OCI-LY3 (cell line): ENCODE data around the gene PRRC2C.

ENCODE experiments used
- H2AFZ ChIP-seq: fragments of 200-600, 300-600 bp; shearing (Covaris generic); 2 replicates; pipeline ENCODE4 v1.6.0; 2014; ENCODE audit warnings: antibody characterized with exemption, low read depth, low read length
- H3K27ac ChIP-seq: fragments of 200-600, 300-600 bp; sonication (generic); 2 replicates; pipeline ENCODE4 v1.5.1; 2014; ENCODE audit warnings: mild to moderate bottlenecking, low read length, moderate library complexity, mixed read lengths
- H3K27me3 ChIP-seq: fragments of 200-600, 300-600 bp; sonication (generic); 2 replicates; pipeline ENCODE4 v1.6.1; 2014; ENCODE audit warnings: low read depth, low read length, mixed read lengths
- H3K36me3 ChIP-seq: fragments of 200-600, 300-600 bp; sonication (generic); replicated peaks from 2 replicates; pipeline ENCODE3; 2014; ENCODE audit warnings: low read depth, low read length, mixed read lengths
- H3K4me1 ChIP-seq: fragments of 300-600, 200-600 bp; sonication (generic); 2 replicates; pipeline ENCODE4 v1.6.1; 2014; ENCODE audit warnings: low read length, mixed read lengths
- H3K4me2 ChIP-seq: fragments of 200-600, 300-600 bp; sonication (generic); 2 replicates; pipeline ENCODE4 v1.6.1; 2014; ENCODE audit warnings: low read length, mixed read lengths
- H3K4me3 ChIP-seq: fragments of 300-600, 200-600 bp; sonication (generic); 2 replicates; pipeline ENCODE4 v1.5.1; 2014; ENCODE audit warnings: antibody characterized with exemption, mild to moderate bottlenecking, low read length, moderate library complexity
- H3K79me2 ChIP-seq: fragments of 300-600, 200-600 bp; shearing (Covaris generic); 2 replicates; pipeline ENCODE4 v1.6.1; 2014; ENCODE audit warnings: mild to moderate bottlenecking, low read length, mixed read lengths
- H3K9ac ChIP-seq: fragments of 300-600, 200-600 bp; shearing (Covaris generic); 2 replicates; pipeline ENCODE4 v1.6.0; 2014; ENCODE audit warnings: mild to moderate bottlenecking, low read length, moderate library complexity
- H3K9me3 ChIP-seq: fragments of 200-600, 300-600 bp; shearing (Covaris generic); 2 replicates; pipeline ENCODE4 v1.6.1; 2014; ENCODE audit warnings: low read length, mixed read lengths; ENCODE audit not compliant: insufficient read depth
- H4K20me1 ChIP-seq: fragments of 200-600, 300-600 bp; sonication (generic); 2 replicates; pipeline ENCODE4 v1.6.1; 2016; ENCODE audit warnings: low read length, mixed read lengths; ENCODE audit not compliant: insufficient read depth
- CTCF ChIP-seq: fragments of 200-600, 300-600 bp; sonication (generic); IDR thresholded peaks from 2 replicates; pipeline ENCODE4 v1.5.1; 2014; ENCODE audit warnings: antibody characterized with exemption, low read length, low read depth
- EZH2phosphoT487 ChIP-seq: fragments of 200-600 bp; shearing (Covaris generic); IDR thresholded peaks from 2 replicates; pipeline ENCODE4 v1.6.1; 2018; ENCODE audit warnings: antibody characterized with exemption, mixed run types, low read depth

The PRRC2C gene

DNA sequence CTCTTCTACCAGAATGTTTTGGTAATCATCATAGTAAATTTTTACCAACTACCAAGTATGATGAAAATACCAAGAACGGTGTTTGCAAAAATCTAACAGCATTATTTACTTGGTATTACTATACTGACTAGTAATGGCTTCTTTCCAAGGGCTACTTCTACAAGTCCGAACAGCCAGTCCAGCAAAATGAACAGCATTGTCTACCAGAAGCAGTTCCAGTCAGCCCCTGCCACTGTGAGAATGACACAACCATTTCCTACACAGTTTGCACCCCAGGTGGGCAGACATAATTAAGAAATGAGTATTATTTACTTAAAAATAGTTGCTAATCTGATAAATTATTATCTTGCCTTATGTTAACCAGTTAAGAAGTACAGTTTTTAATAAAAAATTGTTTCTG is 102.9 kb downstream of the PRRC2C start:
- H4K20me1 ChIP-seq, result no peaks in the 10 kb centered on the region
- TF ChIP-seq EZH2phosphoT487 (no peak), CTCF (no peak)
- H3K9me3 ChIP-seq, result no peaks in the 10 kb centered on the region
- H3K9ac ChIP-seq, result no peak overlapping the region
- H3K27ac ChIP-seq, result no peak overlapping the region
- H3K79me2 ChIP-seq, result peaks cover 6% of the 10 kb centered on the region; the same call in 1 of the 2 replicates
- H3K27me3 ChIP-seq, result no peaks in the 10 kb centered on the region
- H2AFZ ChIP-seq, result no peak overlapping the region
- H3K4me1 ChIP-seq, result peaks cover 24% of the 10 kb centered on the region
- no peak overlapping the region for H3K4me3 ChIP-seq
- peaks cover 74% of the 10 kb centered on the region for H3K36me3 ChIP-seq
- H3K4me2 ChIP-seq, result no peak overlapping the region

DNA sequence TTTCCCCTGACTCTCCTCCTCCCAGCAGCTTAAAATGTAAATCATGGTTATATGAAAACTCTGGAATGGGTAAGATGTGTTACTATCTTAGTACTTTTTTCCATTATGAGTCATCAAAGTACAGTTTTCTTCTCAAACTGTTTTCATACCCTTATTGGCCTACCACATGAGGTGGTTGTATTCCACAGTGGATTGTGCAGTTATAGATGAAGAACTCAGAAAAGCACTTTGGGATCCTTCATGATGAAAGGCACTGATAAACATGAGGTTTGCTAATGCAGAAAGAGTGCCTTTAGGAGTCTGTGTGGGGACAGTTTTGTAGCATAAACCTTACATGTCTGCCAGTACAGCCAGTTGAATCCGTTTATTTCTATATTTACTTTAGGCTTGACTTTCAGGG is 104.7 kb downstream of the PRRC2C start:
- Histone ChIP-seq H3K27me3 (no peaks in the 10 kb centered on the region), H3K36me3 (peaks cover 69% of the 10 kb centered on the region), H3K4me1 (peaks cover 30% of the 10 kb centered on the region), H2AFZ (no peak overlapping the region), H3K79me2 (peaks cover 6% of the 10 kb centered on the region; the same call in 1 of the 2 replicates), H3K9ac (no peak overlapping the region), H3K9me3 (no peaks in the 10 kb centered on the region), H3K4me2 (peak overlapping the region; percentile 10; the same call in 1 of the 2 replicates), H3K4me3 (no peak overlapping the region), H3K27ac (peak overlapping the region; percentile 46), H4K20me1 (no peaks in the 10 kb centered on the region)
- TF ChIP-seq EZH2phosphoT487, result no peak
- no peak for TF ChIP-seq CTCF

DNA sequence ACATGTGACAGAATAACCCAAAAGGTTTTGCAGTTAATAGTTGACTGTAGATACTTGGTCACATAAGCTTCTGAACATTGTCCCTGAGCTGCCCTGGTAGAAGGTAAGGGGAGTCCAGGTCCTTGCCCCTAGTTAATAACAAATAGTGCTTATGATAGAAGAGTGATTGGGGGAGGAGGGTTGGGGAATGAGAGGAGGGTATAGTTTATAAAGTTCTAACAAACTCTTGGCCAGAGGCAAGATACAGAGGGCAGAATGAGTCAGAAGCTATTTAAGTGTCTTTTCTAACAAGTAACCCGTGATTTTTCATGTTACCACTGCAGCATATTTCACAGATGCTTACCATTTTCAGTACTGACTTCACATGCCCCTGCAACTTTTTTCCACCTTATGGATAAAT is 110.0 kb downstream of the PRRC2C start:
- no peaks in the 10 kb centered on the region for H3K79me2 ChIP-seq
- H2AFZ ChIP-seq, result no peak overlapping the region
- H3K4me3 ChIP-seq, result no peak overlapping the region
- H3K4me1 ChIP-seq, result peaks cover 44% of the 10 kb centered on the region
- peak overlapping the region; percentile 63 for H3K27ac ChIP-seq
- H3K9me3 ChIP-seq, result no peaks in the 10 kb centered on the region
- H3K4me2 ChIP-seq, result no peak overlapping the region
- TF ChIP-seq EZH2phosphoT487 (no peak), CTCF (no peak)
- H3K27me3 ChIP-seq, result no peaks in the 10 kb centered on the region
- no peaks in the 10 kb centered on the region for H4K20me1 ChIP-seq
- H3K36me3 ChIP-seq, result peaks cover 61% of the 10 kb centered on the region
- no peak overlapping the region for H3K9ac ChIP-seq

- Histone ChIP-seq H3K9me3 (no peaks in the 10 kb centered on the region), H3K27me3 (no peaks in the 10 kb centered on the region), H3K36me3 (peaks cover 54% of the 10 kb centered on the region), H3K9ac (0 out of 2 replicates have a peak overlapping the region, but pooled peaks have one; percentile 12), H3K27ac (peak overlapping the region; percentile 63), H3K79me2 (no peaks in the 10 kb centered on the region), H2AFZ (no peak overlapping the region), H3K4me1 (peaks cover 52% of the 10 kb centered on the region), H4K20me1 (no peaks in the 10 kb centered on the region), H3K4me3 (no peak overlapping the region), H3K4me2 (no peak overlapping the region)
- TF ChIP-seq EZH2phosphoT487, result no peak
- no peak for TF ChIP-seq CTCF
These were observed 110.8 kb downstream of the PRRC2C start for GRCh38 chr1:171596119-171596518.
